SU-DHL-6 (cell line): ENCODE measurements around the gene SPTBN1.

Source experiments
- H2AFZ ChIP-seq: fragments of 200-600 bp; sonication (generic); 2 replicates; pipeline ENCODE4 v1.6.1; 2014; ENCODE audit warnings: low read depth, mild to moderate bottlenecking, moderate library complexity, mixed read lengths, antibody characterized with exemption, low read length; ENCODE audit not compliant: severe bottlenecking
- H3F3A ChIP-seq: fragments of 200-600 bp; shearing (Covaris generic); 2 replicates; pipeline ENCODE4 v1.6.0; 2016; ENCODE audit warnings: antibody characterized with exemption, mild to moderate bottlenecking; ENCODE audit not compliant: insufficient read depth
- H3K27ac ChIP-seq: fragments of 200-600 bp; sonication (generic); 2 replicates; pipeline ENCODE4 v1.5.1; 2016; ENCODE audit warnings: low read depth, mild to moderate bottlenecking, low read length, moderate library complexity, mixed read lengths
- H3K27me3 ChIP-seq: fragments of 200-600 bp; sonication (generic), shearing (Covaris generic); 2 replicates; pipeline ENCODE4 v1.6.0; 2014; ENCODE audit warnings: mild to moderate bottlenecking, low read length
- H3K36me3 ChIP-seq: fragments of 200-600 bp; sonication (generic); 2 replicates; pipeline ENCODE4 v1.6.1; 2014; ENCODE audit warnings: mild to moderate bottlenecking, low read length, mixed read lengths
- H3K4me2 ChIP-seq: fragments of 300-600, 200-600 bp; shearing (Covaris generic), sonication (generic); 2 replicates; pipeline ENCODE4 v1.6.0; 2014; ENCODE audit warnings: low read length, low read depth, mild to moderate bottlenecking; ENCODE audit not compliant: poor library complexity, severe bottlenecking
- H3K4me3 ChIP-seq: fragments of 200-600 bp; sonication (generic); 2 replicates; pipeline ENCODE4 v1.5.1; 2014; ENCODE audit warnings: antibody characterized with exemption, low read length, mild to moderate bottlenecking, mixed read lengths; ENCODE audit not compliant: insufficient read depth, poor library complexity, severe bottlenecking
- H3K79me2 ChIP-seq: fragments of 200-600 bp; sonication (generic); 2 replicates; pipeline ENCODE4 v1.6.1; 2014; ENCODE audit warnings: mild to moderate bottlenecking, low read length, moderate library complexity; ENCODE audit not compliant: insufficient read depth
- H3K9ac ChIP-seq: fragments of 200-600 bp; sonication (generic); 2 replicates; pipeline ENCODE4 v1.7.0; 2014; ENCODE audit warnings: mild to moderate bottlenecking, low read length
- H3K9me2 ChIP-seq: fragments of 200-600 bp; sonication (generic); replicated peaks from 2 replicates; pipeline ENCODE4 v1.6.1; 2014; ENCODE audit warnings: low read length; ENCODE audit not compliant: insufficient read depth
- H3K9me3 ChIP-seq: fragments of 200-600 bp; sonication (generic); 2 replicates; pipeline ENCODE4 v1.6.1; 2014; ENCODE audit warnings: low read length, mixed read lengths; ENCODE audit not compliant: insufficient read depth
- H4K20me1 ChIP-seq: fragments of 200-600 bp; sonication (generic); 2 replicates; pipeline ENCODE4 v1.6.1; 2014; ENCODE audit warnings: low read depth, mild to moderate bottlenecking, antibody characterized with exemption, low read length, moderate library complexity, mixed read lengths
- CTCF ChIP-seq: fragments of 200-600 bp; sonication (generic); IDR thresholded peaks from one replicate; pipeline ENCODE4 v1.5.1; 2017; ENCODE audit warnings: antibody characterized with exemption, mild to moderate bottlenecking, low read length, moderate library complexity; ENCODE audit not compliant: insufficient read depth, poor library complexity, severe bottlenecking
- EZH2phosphoT487 ChIP-seq: fragments of 200-600 bp; sonication (generic), shearing (Covaris generic); conservative IDR thresholded peaks from 2 replicates; pipeline ENCODE4 v1.6.1; 2018; ENCODE audit warnings: mild to moderate bottlenecking, antibody characterized with exemption, low read length, moderate library complexity, mixed read lengths

Gene SPTBN1

GRCh38 chr2:54471221-54471711 lies 15.1 kb downstream of the SPTBN1 start:
- Histone ChIP-seq H4K20me1 (no peaks in the 10 kb centered on the region), H3K27me3 (no peaks in the 10 kb centered on the region), H3K4me2 (peak overlapping the region; percentile 72), H3K9me2 (no peaks in the 10 kb centered on the region), H3K9ac (peak overlapping the region; percentile 45), H3K4me3 (peak overlapping the region; percentile 48), H3K79me2 (peaks cover 52% of the 10 kb centered on the region), H3K9me3 (no peaks in the 10 kb centered on the region), H2AFZ (no peak overlapping the region), H3K36me3 (no peaks in the 10 kb centered on the region), H3K27ac (peak overlapping the region; percentile 88), H3F3A (peaks cover 28% of the 10 kb centered on the region)
- no peak for TF ChIP-seq EZH2phosphoT487
- TF ChIP-seq CTCF = no peak

GRCh38 chr2:54473851-54474250 lies 17.7 kb downstream of the SPTBN1 start:
- no peak for TF ChIP-seq CTCF
- TF ChIP-seq EZH2phosphoT487 = no peak
- peaks cover 45% of the 10 kb centered on the region for H3K79me2 ChIP-seq

GRCh38 chr2:54475285-54475684 lies 19.2 kb downstream of the SPTBN1 start:
- Histone ChIP-seq H3K9me2 (no peaks in the 10 kb centered on the region), H3K9ac (no peak overlapping the region), H3K27me3 (no peaks in the 10 kb centered on the region), H4K20me1 (no peaks in the 10 kb centered on the region), H3K4me3 (no peak overlapping the region), H3K79me2 (peaks cover 54% of the 10 kb centered on the region), H2AFZ (no peak overlapping the region), H3K27ac (no peak overlapping the region), H3K4me2 (no peak overlapping the region), H3F3A (peaks cover 21% of the 10 kb centered on the region), H3K9me3 (no peaks in the 10 kb centered on the region), H3K36me3 (no peaks in the 10 kb centered on the region)
- TF ChIP-seq CTCF (no peak), EZH2phosphoT487 (no peak)

More at GRCh38 chr2:54473851-54474250, 17.7 kb downstream of the SPTBN1 start:
- H3K9me2 ChIP-seq = no peaks in the 10 kb centered on the region
- H4K20me1 ChIP-seq = no peaks in the 10 kb centered on the region
- H3K9ac ChIP-seq = no peak overlapping the region
- H3F3A ChIP-seq = peaks cover 22% of the 10 kb centered on the region
- H2AFZ ChIP-seq = no peak overlapping the region
- H3K4me2 ChIP-seq = no peak overlapping the region
- no peaks in the 10 kb centered on the region for H3K27me3 ChIP-seq
- no peak overlapping the region for H3K27ac ChIP-seq
- H3K36me3 ChIP-seq = no peaks in the 10 kb centered on the region
- H3K4me3 ChIP-seq = no peak overlapping the region
- H3K9me3 ChIP-seq = no peaks in the 10 kb centered on the region
